PC-9 (cell line): ENCODE data around the gene DNAJB8. TPM values are rescaled to one million over a fixed set of nuclear protein-coding genes. Genes with fewer than 3 reads are reported as not detected.
A peak's percentile ranks its signal among the peaks of the same experiment; 100 is the strongest.

Experiments
- BruUV-seq: library from RNA; stranded (reverse); fragments of 400-500 nt; replicated peaks from 2 replicates; lab custom pipeline; 2021; lab: Mats Ljungman, UMichigan
- CTCF ChIA-PET: fragments of 300-600 bp; sonication (Branson Sonifier 250); formaldehyde crosslinking; loops from one replicate; lab custom pipeline; 2022; ENCODE audit warnings: antibody characterized with exemption; lab: Charles Lee
- POLR2A ChIA-PET: fragments of 300-600 bp; sonication (Branson Sonifier 250); formaldehyde crosslinking; loops from one replicate; lab custom pipeline; 2022; ENCODE audit warnings: antibody characterized with exemption; ENCODE audit not compliant: unreplicated experiment; lab: Charles Lee
- DNase-seq, 2 experiments: peaks; one replicate each; pipeline versions ENCODE4 v3.0.0 to v3.0.0-alpha.2; 2015 to 2022; ENCODE audit warnings: mixed read lengths in 1 of 2
- H2AFZ ChIP-seq: fragments of 200-600 bp; sonication (generic); 2 replicates; pipeline ENCODE4 v1.8.1; 2017; ENCODE audit warnings: antibody characterized with exemption
- H3F3A ChIP-seq: fragments of 200-600 bp; sonication (generic); 2 replicates; pipeline ENCODE4 v1.8.1; 2017; ENCODE audit warnings: antibody characterized with exemption, mild to moderate bottlenecking, low read depth; ENCODE audit not compliant: insufficient read depth
- H3K27ac ChIP-seq: fragments of 200-600 bp; sonication (generic); 2 replicates; pipeline ENCODE4 v1.6.1; 2016; ENCODE audit warnings: mixed run types
- H3K27me3 ChIP-seq: fragments of 200-600 bp; sonication (generic); 2 replicates; pipeline ENCODE4 v1.6.1; 2016; ENCODE audit warnings: low read depth, mixed run types; ENCODE audit not compliant: insufficient read depth
- H3K36me3 ChIP-seq: fragments of 200-600 bp; sonication (generic); 2 replicates; pipeline ENCODE4 v1.6.1; 2016; ENCODE audit warnings: low read depth, mixed run types
- H3K4me1 ChIP-seq: fragments of 200-600 bp; sonication (generic); replicated peaks from 2 replicates; pipeline ENCODE4 v1.6.1; 2016; ENCODE audit warnings: mixed run types; ENCODE audit not compliant: insufficient read depth
- H3K4me2 ChIP-seq: fragments of 200-600 bp; sonication (generic); 2 replicates; pipeline ENCODE4 v1.6.1; 2017; ENCODE audit warnings: mixed run types
- H3K4me3 ChIP-seq: fragments of 200-600 bp; sonication (generic); 2 replicates; pipeline ENCODE4 v1.6.1; 2016; ENCODE audit warnings: mixed run types
- H3K79me2 ChIP-seq: fragments of 200-600 bp; sonication (generic); 2 replicates; pipeline ENCODE4 v1.6.1; 2017; ENCODE audit warnings: low read depth, mixed run types
- H3K9me2 ChIP-seq: fragments of 200-600 bp; sonication (generic); 2 replicates; pipeline ENCODE4 v1.8.1; 2017; ENCODE audit warnings: mild to moderate bottlenecking; ENCODE audit not compliant: insufficient read depth
- H3K9me3 ChIP-seq: fragments of 200-600 bp; sonication (generic); 2 replicates; pipeline ENCODE4 v1.8.1; 2016; ENCODE audit warnings: low read depth; ENCODE audit not compliant: insufficient read depth
- H4K20me1 ChIP-seq: fragments of 200-600 bp; sonication (generic); 2 replicates; pipeline ENCODE4 v1.8.1; 2017; ENCODE audit not compliant: insufficient read depth
- CTCF ChIP-seq: fragments of 200-600 bp; sonication (generic); conservative IDR thresholded peaks from 2 replicates; pipeline ENCODE4 v1.6.1; 2017; ENCODE audit warnings: mixed run types, antibody characterized with exemption, mild to moderate bottlenecking, moderate library complexity
- EZH2 ChIP-seq: fragments of 200-600 bp; sonication (generic); IDR thresholded peaks from 2 replicates; pipeline ENCODE4 v1.8.0; 2017; ENCODE audit warnings: antibody characterized with exemption, low read depth
- intact Hi-C: fragments of 100-400 bp; cut with micrococcal nuclease; formaldehyde crosslinking; loops from one replicate; pipeline ENCODE4 v1.10.0; 2022; ENCODE audit not compliant: unreplicated experiment
- total RNA-seq: library from RNA; stranded (reverse); gene quantifications from 2 replicates; pipeline ENCODE4 v1.2.3, GENCODE V29; 2021

The DNAJB8 gene
- total RNA-seq, 1 experiment from 2014 or later: not detected

GRCh38 chr3:128432301-128432970 is 34.3 kb downstream of the DNAJB8 start:
- ChIA-PET CTCF (interaction anchor here (0.6 to 0.9 kb wide), 3 partner anchors 105 to 338 kb away, joined by 3 to 5 read pairs (median 4); no protein-coding TSS in a partner anchor), POLR2A (interaction anchor here (0.6 to 0.7 kb wide), 2 partner anchors 20 to 71 kb away, joined by 3 to 8 read pairs; no protein-coding TSS in a partner anchor)
- Histone ChIP-seq H3K4me2 (peak overlapping the region; percentile 87), H4K20me1 (no peaks in the 10 kb centered on the region), H3K9me3 (peaks cover 3% of the 10 kb centered on the region; the same call in 1 of the 2 replicates), H3K9me2 (no peaks in the 10 kb centered on the region), H3K4me1 (peaks cover 61% of the 10 kb centered on the region), H3K27ac (peak overlapping the region; percentile 77; the same call in 1 of the 2 replicates), H3K79me2 (no peaks in the 10 kb centered on the region), H3K4me3 (peak overlapping the region; percentile 56; the same call in 1 of the 2 replicates), H2AFZ (peak overlapping the region; percentile 63), H3F3A (peaks cover 44% of the 10 kb centered on the region), H3K36me3 (no peaks in the 10 kb centered on the region), H3K27me3 (no peaks in the 10 kb centered on the region)
- TF ChIP-seq EZH2 (no peak), CTCF (no peak)
- TSS peak; percentile 39 for BruUV-seq
- DNase-seq: peak; percentile 37 to 68
- intact Hi-C loops: no loop called here

GRCh38 chr3:128431803-128432300 is 34.8 kb downstream of the DNAJB8 start:
- peak in 1 of 2 experiments; percentile 28 for DNase-seq
- no peaks in the 10 kb centered on the region for H3K79me2 ChIP-seq
- peaks cover 57% of the 10 kb centered on the region for H3K4me1 ChIP-seq
- H3K4me3 ChIP-seq: peak overlapping the region; percentile 56; the same call in 1 of the 2 replicates
- TF ChIP-seq EZH2 (no peak), CTCF (no peak)
- peak overlapping the region; percentile 87 for H3K4me2 ChIP-seq
- H3K27me3 ChIP-seq: no peaks in the 10 kb centered on the region
- no TSS peak for BruUV-seq
- H3K36me3 ChIP-seq: no peaks in the 10 kb centered on the region
- peak overlapping the region; percentile 63; the same call in 1 of the 2 replicates for H2AFZ ChIP-seq
- ChIA-PET POLR2A (no interaction called here), CTCF (interaction anchor here (0.6 kb wide), 1 partner anchor 261 kb away, joined by 5 read pairs; no protein-coding TSS in a partner anchor)
- H3K27ac ChIP-seq: no peak overlapping the region
- H4K20me1 ChIP-seq: no peaks in the 10 kb centered on the region
- H3K9me2 ChIP-seq: no peaks in the 10 kb centered on the region
- H3K9me3 ChIP-seq: no peaks in the 10 kb centered on the region; the same call in 1 of the 2 replicates
- intact Hi-C loops: no loop called here
- H3F3A ChIP-seq: peaks cover 40% of the 10 kb centered on the region

DNA sequence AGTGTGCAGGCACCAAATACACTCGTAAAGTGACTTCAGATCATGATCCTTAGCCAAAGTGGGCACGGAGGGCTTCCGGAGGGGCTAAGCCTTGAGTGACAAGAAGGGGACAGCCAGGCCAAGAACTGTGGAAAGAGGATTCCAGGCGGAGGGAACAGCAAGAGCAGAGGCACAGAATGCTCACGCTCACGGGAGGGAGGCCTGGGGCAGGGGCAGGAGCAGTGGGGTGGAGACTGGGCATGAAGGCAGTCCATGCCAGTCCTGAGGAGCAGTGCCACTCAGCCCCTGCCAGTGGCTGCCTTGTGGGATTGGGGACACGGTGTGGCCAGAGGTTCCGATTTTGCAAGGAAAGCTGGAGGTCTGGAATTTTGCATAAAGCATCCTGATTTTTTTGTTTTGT is 36.0 kb downstream of the DNAJB8 start:
- DNase-seq: peak in 1 of 2 experiments; percentile 19
- Histone ChIP-seq H3K4me3 (no peak overlapping the region), H3K27me3 (no peaks in the 10 kb centered on the region), H2AFZ (no peak overlapping the region), H3K4me2 (no peak overlapping the region), H4K20me1 (no peaks in the 10 kb centered on the region), H3K27ac (no peak overlapping the region), H3K9me3 (no peaks in the 10 kb centered on the region), H3K4me1 (peaks cover 50% of the 10 kb centered on the region), H3K36me3 (no peaks in the 10 kb centered on the region), H3F3A (peaks cover 29% of the 10 kb centered on the region), H3K9me2 (no peaks in the 10 kb centered on the region), H3K79me2 (no peaks in the 10 kb centered on the region)
- ChIA-PET CTCF (no interaction called here), POLR2A (no interaction called here)
- no peak for TF ChIP-seq EZH2
- TF ChIP-seq CTCF: no peak
- intact Hi-C loops: no loop called here
- no TSS peak for BruUV-seq
